ENCODE results near the gene WDR74.
"Not testable (repeated sequence)": the region's sequence is repeated elsewhere in the genome, so short reads cannot be mapped to it uniquely, and the experiment has no call there.

Gene WDR74

DNA sequence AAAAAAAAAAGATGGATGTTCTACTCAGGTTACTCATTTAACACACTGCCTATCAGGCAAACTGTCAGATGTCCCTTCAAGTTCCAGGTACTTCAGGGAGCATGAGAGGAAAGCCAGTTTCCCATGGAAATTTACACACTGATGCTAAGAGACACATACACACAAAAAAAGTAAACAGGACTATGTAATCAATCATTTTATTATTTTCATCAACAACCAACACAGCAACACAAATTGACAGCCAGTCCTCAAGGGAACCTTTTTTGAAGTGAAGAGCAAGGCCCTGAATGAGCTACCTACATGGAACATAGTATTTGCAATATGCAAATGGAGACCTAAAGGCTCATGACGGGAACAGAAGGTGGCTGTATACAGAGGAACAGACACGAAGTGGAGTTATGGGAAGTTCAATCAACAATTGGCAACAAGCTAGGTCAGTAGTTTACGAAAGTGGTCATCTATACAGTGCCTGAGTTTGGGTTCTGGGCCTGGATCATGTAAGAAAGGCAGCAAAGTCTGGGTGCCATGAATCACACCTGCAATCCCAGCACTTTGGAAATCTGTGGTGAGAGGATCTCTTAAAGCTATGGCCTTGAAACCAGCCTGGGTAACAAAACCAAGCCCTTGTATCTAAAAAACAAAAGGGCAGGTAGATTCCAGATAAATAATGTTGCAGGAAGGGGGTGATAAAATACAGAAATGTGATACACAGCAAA lies 12.6 kb upstream of the WDR74 start:
- Histone ChIP-seq H3K36me3 (ENCODE audit: control insufficient read depth, insufficient read depth, low read length) (peaks cover 32% of the 10 kb centered on the region; the same call in 1 of the 2 replicates), H3K27ac (ENCODE audit: low read length) (no peak overlapping the region), H3K4me1 (ENCODE audit: control insufficient read depth, insufficient read depth, low read length) (no peaks in the 10 kb centered on the region), H3K27me3 (ENCODE audit: control insufficient read depth, insufficient read depth, low read length) (no peaks in the 10 kb centered on the region), H3K9me3 (ENCODE audit: control insufficient read depth, insufficient read depth, low read length) (no peaks in the 10 kb centered on the region), H3K4me3 (ENCODE audit: low read length) (no peak overlapping the region; the same call in 1 of the 2 replicates)
- WGBS (ENCODE audit: insufficient coverage, insufficient read length): no CpG with 5 or more reads among the region's 3 CpGs
- DNase-seq (ENCODE audit: low read depth, low spot score): no peak

GRCh38 chr11:62850911-62851806 lies 11.8 kb upstream of the WDR74 start:
- Histone ChIP-seq H3K27ac (ENCODE audit: low read length) (no peak overlapping the region), H3K36me3 (ENCODE audit: control insufficient read depth, insufficient read depth, low read length) (peaks cover 32% of the 10 kb centered on the region; the same call in 1 of the 2 replicates), H3K4me1 (ENCODE audit: control insufficient read depth, insufficient read depth, low read length) (no peaks in the 10 kb centered on the region), H3K4me3 (ENCODE audit: low read length) (no peak overlapping the region), H3K9me3 (ENCODE audit: control insufficient read depth, insufficient read depth, low read length) (no peaks in the 10 kb centered on the region), H3K27me3 (ENCODE audit: control insufficient read depth, insufficient read depth, low read length) (no peaks in the 10 kb centered on the region)
- no CpG with 5 or more reads among the region's 15 CpGs for WGBS (ENCODE audit: insufficient coverage, insufficient read length)
- DNase-seq (ENCODE audit: low read depth, low spot score): no peak

- no peaks in the 10 kb centered on the region for H3K9me3 ChIP-seq (ENCODE audit: control insufficient read depth, insufficient read depth, low read length)
- DNase-seq (ENCODE audit: low read depth, low spot score): no peak
- no peaks in the 10 kb centered on the region for H3K4me1 ChIP-seq (ENCODE audit: control insufficient read depth, insufficient read depth, low read length)
- no peak overlapping the region for H3K27ac ChIP-seq (ENCODE audit: low read length)
- H3K4me3 ChIP-seq (ENCODE audit: low read length): no peak overlapping the region
- H3K27me3 ChIP-seq (ENCODE audit: control insufficient read depth, insufficient read depth, low read length): no peaks in the 10 kb centered on the region
- H3K36me3 ChIP-seq (ENCODE audit: control insufficient read depth, insufficient read depth, low read length): peaks cover 9% of the 10 kb centered on the region; the same call in 1 of the 2 replicates
- WGBS (ENCODE audit: insufficient coverage, insufficient read length): no CpG with 5 or more reads among the region's 1 CpG
Measured at GRCh38 chr11:62847767-62848314, 8.5 kb upstream of the WDR74 start.

DNA sequence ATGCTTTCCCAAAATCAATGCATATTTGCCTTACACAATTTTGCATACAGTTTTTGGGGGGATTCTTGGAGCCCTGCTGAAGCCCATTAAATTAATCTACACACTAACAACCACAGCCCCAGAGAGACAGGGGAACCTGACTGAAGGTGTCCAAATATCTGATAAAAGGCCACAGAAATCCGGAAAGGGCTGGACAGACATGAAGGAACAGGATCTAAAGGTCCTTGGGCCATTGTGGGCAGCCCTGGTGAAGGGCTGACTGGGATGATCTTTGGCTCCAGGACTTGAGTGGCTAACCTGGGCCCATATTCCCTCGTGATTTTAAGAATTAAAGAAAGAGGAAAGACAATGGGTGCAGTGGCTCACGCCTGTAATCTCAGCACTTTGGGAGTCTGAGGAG lies 6.8 kb upstream of the WDR74 start:
- Histone ChIP-seq H3K4me3 (ENCODE audit: low read length) (no peak overlapping the region), H3K27me3 (ENCODE audit: control insufficient read depth, insufficient read depth, low read length) (no peaks in the 10 kb centered on the region), H3K4me1 (ENCODE audit: control insufficient read depth, insufficient read depth, low read length) (no peaks in the 10 kb centered on the region), H3K9me3 (ENCODE audit: control insufficient read depth, insufficient read depth, low read length) (no peaks in the 10 kb centered on the region), H3K27ac (ENCODE audit: low read length) (no peak overlapping the region), H3K36me3 (ENCODE audit: control insufficient read depth, insufficient read depth, low read length) (no peaks in the 10 kb centered on the region)
- no CpG with 5 or more reads among the region's 3 CpGs for WGBS (ENCODE audit: insufficient coverage, insufficient read length)
- DNase-seq (ENCODE audit: low read depth, low spot score): no peak

DNA sequence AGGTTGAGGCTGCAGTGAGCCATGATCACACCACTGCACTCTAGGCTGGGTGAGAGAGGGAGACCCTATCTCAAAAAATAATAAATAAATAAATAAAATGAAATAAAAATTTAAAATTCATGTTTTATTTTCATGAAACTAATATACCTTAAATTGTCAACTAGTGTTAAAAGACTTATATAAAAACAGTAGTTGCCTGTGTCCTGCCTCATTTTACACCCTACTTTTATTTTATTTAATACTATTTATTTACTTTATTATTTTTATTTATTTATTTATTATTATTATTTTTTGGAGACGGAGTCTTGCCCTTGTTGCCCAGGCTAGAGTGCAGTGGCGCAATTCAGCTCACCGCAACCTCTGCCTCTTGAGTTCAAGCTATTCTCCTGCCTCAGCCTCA lies 4.8 kb upstream of the WDR74 start:
- H3K36me3 ChIP-seq (ENCODE audit: control insufficient read depth, insufficient read depth, low read length): no peaks in the 10 kb centered on the region
- no peaks in the 10 kb centered on the region for H3K4me1 ChIP-seq (ENCODE audit: control insufficient read depth, insufficient read depth, low read length)
- WGBS (ENCODE audit: insufficient coverage, insufficient read length): no CpG with 5 or more reads among the region's 3 CpGs
- no peaks in the 10 kb centered on the region for H3K9me3 ChIP-seq (ENCODE audit: control insufficient read depth, insufficient read depth, low read length)
- H3K4me3 ChIP-seq (ENCODE audit: low read length): no peak overlapping the region
- DNase-seq (ENCODE audit: low read depth, low spot score): no peak
- H3K27me3 ChIP-seq (ENCODE audit: control insufficient read depth, insufficient read depth, low read length): no peaks in the 10 kb centered on the region
- no peak overlapping the region for H3K27ac ChIP-seq (ENCODE audit: low read length)

DNA sequence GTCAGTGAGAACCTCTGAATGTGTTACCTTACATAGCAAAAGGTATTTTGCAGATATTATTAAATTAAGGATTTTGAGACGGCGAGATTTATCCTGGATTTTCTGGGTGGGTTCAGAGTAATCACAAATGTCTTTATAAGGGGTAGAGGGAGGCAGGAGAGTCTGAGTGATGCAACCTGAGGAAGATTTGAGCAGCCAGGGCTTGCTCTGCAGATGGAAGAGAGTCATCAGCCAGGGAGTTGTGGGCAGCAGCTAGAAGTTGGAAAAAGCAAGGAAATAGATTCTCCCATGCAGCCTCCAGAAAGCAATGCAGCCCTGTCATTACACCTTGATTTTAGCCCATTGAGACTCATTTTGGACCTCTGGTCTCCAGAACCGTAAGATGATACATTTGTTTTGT lies 4.1 kb upstream of the WDR74 start:
- WGBS (ENCODE audit: insufficient coverage, insufficient read length): 100% methylated on average over 2 of the region's 3 CpGs

GRCh38 chr11:62842891-62843290 lies 3.5 kb upstream of the WDR74 start:
- H3K9me3 ChIP-seq (ENCODE audit: control insufficient read depth, insufficient read depth, low read length); H3K27me3 ChIP-seq (ENCODE audit: control insufficient read depth, insufficient read depth, low read length); H3K4me1 ChIP-seq (ENCODE audit: control insufficient read depth, insufficient read depth, low read length); H3K36me3 ChIP-seq (ENCODE audit: control insufficient read depth, insufficient read depth, low read length); H3K27ac ChIP-seq (ENCODE audit: low read length); DNase-seq (ENCODE audit: low read depth, low spot score); H3K4me3 ChIP-seq (ENCODE audit: low read length): not testable (repeated sequence)
- no CpG with 5 or more reads among the region's 9 CpGs for WGBS (ENCODE audit: insufficient coverage, insufficient read length)

More for the DNA sequence above, 4.1 kb upstream of the WDR74 start:
- Histone ChIP-seq H3K27me3 (ENCODE audit: control insufficient read depth, insufficient read depth, low read length) (no peaks in the 10 kb centered on the region), H3K36me3 (ENCODE audit: control insufficient read depth, insufficient read depth, low read length) (no peaks in the 10 kb centered on the region), H3K9me3 (ENCODE audit: control insufficient read depth, insufficient read depth, low read length) (no peaks in the 10 kb centered on the region), H3K4me1 (ENCODE audit: control insufficient read depth, insufficient read depth, low read length) (no peaks in the 10 kb centered on the region), H3K27ac (ENCODE audit: low read length) (no peak overlapping the region), H3K4me3 (ENCODE audit: low read length) (no peak overlapping the region)
- no peak for DNase-seq (ENCODE audit: low read depth, low spot score)

- H3K4me1 ChIP-seq (ENCODE audit: control insufficient read depth, insufficient read depth, low read length): no peaks in the 10 kb centered on the region
- H3K4me3 ChIP-seq (ENCODE audit: low read length): peak overlapping the region; percentile 36; the same call in 1 of the 2 replicates
- H3K27ac ChIP-seq (ENCODE audit: low read length): no peak overlapping the region
- WGBS (ENCODE audit: insufficient coverage, insufficient read length): no CpG with 5 or more reads among the region's 30 CpGs
- no peaks in the 10 kb centered on the region for H3K9me3 ChIP-seq (ENCODE audit: control insufficient read depth, insufficient read depth, low read length)
- no peaks in the 10 kb centered on the region for H3K27me3 ChIP-seq (ENCODE audit: control insufficient read depth, insufficient read depth, low read length)
- DNase-seq (ENCODE audit: low read depth, low spot score): no peak
- H3K36me3 ChIP-seq (ENCODE audit: control insufficient read depth, insufficient read depth, low read length): no peaks in the 10 kb centered on the region
Measured at GRCh38 chr11:62842171-62842741, 2.9 kb upstream of the WDR74 start.

GRCh38 chr11:62841361-62842170 lies 2.2 kb upstream of the WDR74 start:
- Histone ChIP-seq H3K4me1 (ENCODE audit: control insufficient read depth, insufficient read depth, low read length) (no peaks in the 10 kb centered on the region), H3K27ac (ENCODE audit: low read length) (no peak overlapping the region), H3K27me3 (ENCODE audit: control insufficient read depth, insufficient read depth, low read length) (no peaks in the 10 kb centered on the region), H3K36me3 (ENCODE audit: control insufficient read depth, insufficient read depth, low read length) (no peaks in the 10 kb centered on the region), H3K4me3 (ENCODE audit: low read length) (peak overlapping the region; percentile 36; the same call in 1 of the 2 replicates), H3K9me3 (ENCODE audit: control insufficient read depth, insufficient read depth, low read length) (no peaks in the 10 kb centered on the region)
- peak; percentile 96 for DNase-seq (ENCODE audit: low read depth, low spot score)
- 100% methylated on average over 4 of the region's 33 CpGs for WGBS (ENCODE audit: insufficient coverage, insufficient read length)
